GM12874 (cell line): Measurements from ENCODE around the gene MCTP2.

Experiments
- CTCF ChIP-seq: IDR thresholded peaks from 2 replicates; pipeline ENCODE4 v1.5.1; 2011; ENCODE audit warnings: low read depth, mild to moderate bottlenecking, control low read depth, low read length, moderate library complexity; ENCODE audit not compliant: insufficient read depth

MCTP2 gene

GRCh38 chr15:94416820-94417219 is 185.5 kb downstream of the MCTP2 start:
- TF ChIP-seq CTCF = no peak

- TF ChIP-seq CTCF = no peak
Observed at GRCh38 chr15:94417501-94418293, 186.3 kb downstream of the MCTP2 start.

GRCh38 chr15:94421706-94422105 is 190.3 kb downstream of the MCTP2 start:
- TF ChIP-seq CTCF = no peak

- TF ChIP-seq CTCF = no peak
Observed at GRCh38 chr15:94432279-94432678, 200.9 kb downstream of the MCTP2 start.

- no peak for TF ChIP-seq CTCF
Observed at GRCh38 chr15:94439158-94439557, 207.8 kb downstream of the MCTP2 start.

- TF ChIP-seq CTCF = no peak
Observed at GRCh38 chr15:94441760-94442159, 210.4 kb downstream of the MCTP2 start.

- TF ChIP-seq CTCF = no peak
Observed at GRCh38 chr15:94442480-94442879, 211.1 kb downstream of the MCTP2 start.

- TF ChIP-seq CTCF = no peak
Observed at GRCh38 chr15:94443186-94443585, 211.8 kb downstream of the MCTP2 start.
